Activated naive CD4-positive, alpha-beta T cell treated with anti-CD3 and anti-CD28 coated beads, Interleukin-2, amount 50 U/mL, for 72 hours (primary cell): ENCODE measurements around the gene LRP1B. TPM values are rescaled to one million over a fixed set of nuclear protein-coding genes. Genes with fewer than 3 reads are reported as not detected.

ENCODE experiments used
- ATAC-seq, 2 donors: fragments of 150-1000 bp; cut with Tn5 transposase; 2 replicates each; pipeline ENCODE4 v1.10.0; 2021; ENCODE audit warnings: mild to moderate bottlenecking in 2 of 2, moderate library complexity in 2 of 2
- DNase-seq, 2 donors: peaks; one replicate each; pipeline ENCODE4 v3.0.0; 2021 to 2022; ENCODE audit warnings: low spot score in 2 of 2
- H3K27ac Mint-ChIP-seq, 2 donors: one replicate each; pipeline ENCODE4 v1.8.0; 2022; ENCODE audit warnings: mild to moderate bottlenecking in 2 of 2, mixed read lengths in 2 of 2
- H3K36me3 Mint-ChIP-seq, 2 donors: one replicate each; pipeline ENCODE4 v1.8.0; 2022; ENCODE audit warnings: mixed read lengths in 2 of 2
- H3K9me3 Mint-ChIP-seq, 2 donors: one replicate each; pipeline ENCODE4 v1.8.0; 2022; ENCODE audit warnings: mixed read lengths in 2 of 2
- total RNA-seq, 2 donors: library from RNA; stranded (reverse); gene quantifications; one replicate each; pipeline ENCODE4 v1.2.3, GENCODE V29; 2022

Gene LRP1B
- total RNA-seq, 2 donors from 2014 or later, result not detected

- H3K36me3 Mint-ChIP-seq, result no peaks in the 10 kb centered on the region
- ATAC-seq, result no peak
Observed at GRCh38 chr2:141947396-141948114, 183.3 kb downstream of the LRP1B start.

GRCh38 chr2:141946016-141946415 is 184.8 kb downstream of the LRP1B start:
- no peak for DNase-seq
- Mint-ChIP-seq H3K36me3 (no peaks in the 10 kb centered on the region), H3K27ac (no peak overlapping the region), H3K9me3 (peaks cover 20 to 21% of the 10 kb centered on the region in 2 donors)
- no peak for ATAC-seq

More at GRCh38 chr2:141947396-141948114, 183.3 kb downstream of the LRP1B start:
- no peak overlapping the region for H3K27ac Mint-ChIP-seq
- H3K9me3 Mint-ChIP-seq, result peaks cover 15% of the 10 kb centered on the region in 2 donors
- DNase-seq, result no peak

- no peak for ATAC-seq
Observed at GRCh38 chr2:141943918-141944317, 186.9 kb downstream of the LRP1B start.

GRCh38 chr2:141942006-141942789 is 188.6 kb downstream of the LRP1B start:
- Mint-ChIP-seq H3K27ac (no peak overlapping the region), H3K36me3 (no peaks in the 10 kb centered on the region), H3K9me3 (peaks cover 20 to 21% of the 10 kb centered on the region in 2 donors)
- ATAC-seq (no peak), DNase-seq (no peak)

More at GRCh38 chr2:141943918-141944317, 186.9 kb downstream of the LRP1B start:
- H3K36me3 Mint-ChIP-seq, result no peaks in the 10 kb centered on the region
- no peak for DNase-seq
- peaks cover 20 to 21% of the 10 kb centered on the region in 2 donors for H3K9me3 Mint-ChIP-seq
- no peak overlapping the region for H3K27ac Mint-ChIP-seq

- no peak overlapping the region for H3K27ac Mint-ChIP-seq
- no peak for ATAC-seq
- DNase-seq, result no peak
- H3K9me3 Mint-ChIP-seq, result peaks cover 14 to 16% of the 10 kb centered on the region in 2 donors
- no peaks in the 10 kb centered on the region for H3K36me3 Mint-ChIP-seq
Observed at GRCh38 chr2:141941210-141941714, 189.6 kb downstream of the LRP1B start.

GRCh38 chr2:141940709-141941108 is 190.1 kb downstream of the LRP1B start:
- peaks cover 10 to 12% of the 10 kb centered on the region in 2 donors for H3K9me3 Mint-ChIP-seq
- DNase-seq (no peak), ATAC-seq (no peak)
- no peak overlapping the region for H3K27ac Mint-ChIP-seq
- H3K36me3 Mint-ChIP-seq, result no peaks in the 10 kb centered on the region

- ATAC-seq (no peak), DNase-seq (no peak)
- peaks cover 4 to 16% of the 10 kb centered on the region in 2 donors for H3K9me3 Mint-ChIP-seq
- no peak overlapping the region for H3K27ac Mint-ChIP-seq
- no peaks in the 10 kb centered on the region for H3K36me3 Mint-ChIP-seq
Observed at GRCh38 chr2:141933226-141933625, 197.6 kb downstream of the LRP1B start.

- ATAC-seq, result no peak
- DNase-seq, result no peak
- H3K27ac Mint-ChIP-seq, result no peak overlapping the region
- H3K9me3 Mint-ChIP-seq, result peaks cover 9 to 20% of the 10 kb centered on the region in 2 donors
- no peaks in the 10 kb centered on the region for H3K36me3 Mint-ChIP-seq
Observed at GRCh38 chr2:141932261-141932660, 198.6 kb downstream of the LRP1B start.

- DNase-seq (no peak), ATAC-seq (no peak)
- H3K9me3 Mint-ChIP-seq, result peaks cover 10 to 20% of the 10 kb centered on the region in 2 donors
- H3K36me3 Mint-ChIP-seq, result no peaks in the 10 kb centered on the region
- H3K27ac Mint-ChIP-seq, result no peak overlapping the region
Observed at GRCh38 chr2:141931797-141932196, 199.0 kb downstream of the LRP1B start.

GRCh38 chr2:141930803-141931202 is 200.0 kb downstream of the LRP1B start:
- H3K27ac Mint-ChIP-seq, result no peak overlapping the region
- H3K9me3 Mint-ChIP-seq, result peaks cover 13 to 20% of the 10 kb centered on the region in 2 donors
- ATAC-seq (no peak), DNase-seq (no peak)
- no peaks in the 10 kb centered on the region for H3K36me3 Mint-ChIP-seq

GRCh38 chr2:141929331-141930252 is 201.2 kb downstream of the LRP1B start:
- no peak for DNase-seq
- H3K36me3 Mint-ChIP-seq, result no peaks in the 10 kb centered on the region
- no peak for ATAC-seq
- no peak overlapping the region for H3K27ac Mint-ChIP-seq
- peaks cover 13 to 17% of the 10 kb centered on the region in 2 donors for H3K9me3 Mint-ChIP-seq

- DNase-seq, result no peak
- no peak overlapping the region for H3K27ac Mint-ChIP-seq
- ATAC-seq, result no peak
- H3K36me3 Mint-ChIP-seq, result no peaks in the 10 kb centered on the region
- peaks cover 16 to 18% of the 10 kb centered on the region in 2 donors for H3K9me3 Mint-ChIP-seq
Observed at GRCh38 chr2:141928476-141928875, 202.3 kb downstream of the LRP1B start.

GRCh38 chr2:141927536-141927935 is 203.3 kb downstream of the LRP1B start:
- ATAC-seq, result no peak
- no peak for DNase-seq
- H3K27ac Mint-ChIP-seq, result no peak overlapping the region
- peaks cover 16 to 18% of the 10 kb centered on the region in 2 donors for H3K9me3 Mint-ChIP-seq
- no peaks in the 10 kb centered on the region for H3K36me3 Mint-ChIP-seq

GRCh38 chr2:141925511-141925910 is 205.3 kb downstream of the LRP1B start:
- peaks cover 14 to 17% of the 10 kb centered on the region in 2 donors for H3K9me3 Mint-ChIP-seq
- DNase-seq, result no peak
- H3K36me3 Mint-ChIP-seq, result no peaks in the 10 kb centered on the region
- H3K27ac Mint-ChIP-seq, result no peak overlapping the region
- no peak for ATAC-seq

GRCh38 chr2:141923657-141924056 is 207.2 kb downstream of the LRP1B start:
- Mint-ChIP-seq H3K9me3 (peaks cover 13 to 14% of the 10 kb centered on the region in 2 donors), H3K27ac (no peak overlapping the region), H3K36me3 (no peaks in the 10 kb centered on the region)
- DNase-seq (no peak), ATAC-seq (no peak)

GRCh38 chr2:141911485-141912066 is 219.2 kb downstream of the LRP1B start:
- DNase-seq, result peak in 1 of 2 donors; percentile 3

More at GRCh38 chr2:141911485-141912066, 219.2 kb downstream of the LRP1B start:
- ATAC-seq, result no peak
- Mint-ChIP-seq H3K36me3 (no peaks in the 10 kb centered on the region), H3K9me3 (peaks cover 5 to 13% of the 10 kb centered on the region in 2 donors), H3K27ac (no peak overlapping the region)
